ENCODE results near the gene PXMP2. TPM values are rescaled to one million over a fixed set of nuclear protein-coding genes. Genes with fewer than 3 reads are reported as not detected.

Gene PXMP2
- total RNA-seq, 1 experiment from 2014 or later, result 17.8 TPM

DNA sequence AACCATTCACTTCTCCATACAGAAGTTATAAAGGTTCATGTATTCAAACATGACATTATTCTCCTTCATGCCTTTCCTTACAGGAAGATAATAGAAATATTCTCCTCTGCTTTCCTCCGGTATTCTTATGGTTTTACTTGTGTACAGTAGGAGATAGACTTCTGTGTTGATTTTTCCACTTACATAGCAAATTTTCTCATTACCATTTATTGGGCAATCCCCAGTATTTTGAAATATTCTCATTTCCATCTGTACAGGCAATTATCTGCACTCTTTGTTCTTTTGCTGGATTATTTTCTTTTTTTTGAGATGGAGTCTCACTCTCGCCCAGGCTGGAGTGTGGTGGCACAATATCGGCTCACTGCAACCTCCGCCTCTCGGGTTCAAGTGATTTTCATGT is 11.0 kb downstream of the PXMP2 start:
- H3K27ac ChIP-seq (ENCODE audit: insufficient read length, low read depth, low read length), result no peak overlapping the region
- no peak overlapping the region for H3K23ac ChIP-seq (ENCODE audit: insufficient read length, low read depth, low read length)
- H3K14ac ChIP-seq (ENCODE audit: insufficient read depth, low read length), result no peak overlapping the region
- no peak overlapping the region for H4K91ac ChIP-seq (ENCODE audit: insufficient read length, low read depth, low read length)
- no peaks in the 10 kb centered on the region for H3K4me1 ChIP-seq (ENCODE audit: insufficient read depth, low read length)
- H2BK12ac ChIP-seq (ENCODE audit: insufficient read length, low read depth, low read length), result no peak overlapping the region
- Mint-ChIP-seq H3K36me3 (ENCODE audit: insufficient read depth in 1 of 3, low read depth in 3 of 3) (peaks cover 8 to 58% (median 24%) of the 10 kb centered on the region in 3 experiments), H3K4me3 (no peak overlapping the region), H3K27ac (no peak overlapping the region), H3K27me3 (ENCODE audit: low read depth) (no peaks in the 10 kb centered on the region), H3K9me3 (no peaks in the 10 kb centered on the region), H3K4me1 (0 out of 4 replicates have a peak, but pooled peaks cover 0 to 2% of the 10 kb centered on the region in 2 experiments)
- H3K4me2 ChIP-seq (ENCODE audit: insufficient read depth, insufficient read length, low read length), result no peak overlapping the region
- TF ChIP-seq, protein P1, sequence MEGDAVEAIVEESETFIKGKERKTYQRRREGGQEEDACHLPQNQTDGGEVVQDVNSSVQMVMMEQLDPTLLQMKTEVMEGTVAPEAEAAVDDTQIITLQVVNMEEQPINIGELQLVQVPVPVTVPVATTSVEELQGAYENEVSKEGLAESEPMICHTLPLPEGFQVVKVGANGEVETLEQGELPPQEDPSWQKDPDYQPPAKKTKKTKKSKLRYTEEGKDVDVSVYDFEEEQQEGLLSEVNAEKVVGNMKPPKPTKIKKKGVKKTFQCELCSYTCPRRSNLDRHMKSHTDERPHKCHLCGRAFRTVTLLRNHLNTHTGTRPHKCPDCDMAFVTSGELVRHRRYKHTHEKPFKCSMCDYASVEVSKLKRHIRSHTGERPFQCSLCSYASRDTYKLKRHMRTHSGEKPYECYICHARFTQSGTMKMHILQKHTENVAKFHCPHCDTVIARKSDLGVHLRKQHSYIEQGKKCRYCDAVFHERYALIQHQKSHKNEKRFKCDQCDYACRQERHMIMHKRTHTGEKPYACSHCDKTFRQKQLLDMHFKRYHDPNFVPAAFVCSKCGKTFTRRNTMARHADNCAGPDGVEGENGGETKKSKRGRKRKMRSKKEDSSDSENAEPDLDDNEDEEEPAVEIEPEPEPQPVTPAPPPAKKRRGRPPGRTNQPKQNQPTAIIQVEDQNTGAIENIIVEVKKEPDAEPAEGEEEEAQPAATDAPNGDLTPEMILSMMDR (conservative IDR thresholded peaks at IDR 0.05), result no peak
- WGBS (ENCODE audit: extremely low coverage, insufficient read length, low lambda C conversion rate), result no CpG with 5 or more reads among the region's 5 CpGs
- H4K20me1 ChIP-seq (ENCODE audit: control insufficient read depth, insufficient read depth, insufficient read length), result no peaks in the 10 kb centered on the region
- H2BK5ac ChIP-seq (ENCODE audit: insufficient read length, low read length), result no peak overlapping the region
- no peak overlapping the region for H2BK15ac ChIP-seq (ENCODE audit: low read depth, low read length)
- H3K23me2 ChIP-seq (ENCODE audit: insufficient read length, low read depth, low read length, poor library complexity, severe bottlenecking), result no peaks in the 10 kb centered on the region
- H3K27me3 ChIP-seq (ENCODE audit: insufficient read depth, low read length), result no peaks in the 10 kb centered on the region
- no peak overlapping the region for H3K9ac ChIP-seq (ENCODE audit: extremely low read depth, insufficient read length, low read length)
- no peak for DNase-seq
- no peak overlapping the region for H4K8ac ChIP-seq (replicated peaks; ENCODE audit: insufficient read length, low read depth, low read length)
- no peak overlapping the region for H2BK120ac ChIP-seq (ENCODE audit: low read depth, low read length, poor library complexity, severe bottlenecking)
- H2BK20ac ChIP-seq (ENCODE audit: low read depth, low read length, poor library complexity, severe bottlenecking), result no peak overlapping the region
- H2AK5ac ChIP-seq (ENCODE audit: insufficient read length, low read length), result no peak overlapping the region
- H3T11ph ChIP-seq (ENCODE audit: low read length), result no peak overlapping the region
- H3K4ac ChIP-seq (ENCODE audit: low read depth, low read length), result no peak overlapping the region
- H3K9me3 ChIP-seq (ENCODE audit: control insufficient read depth, low read depth, low read length), result no peaks in the 10 kb centered on the region
- H3K18ac ChIP-seq (ENCODE audit: insufficient read length, low read depth, low read length), result no peak overlapping the region
- no peak overlapping the region for H4K5ac ChIP-seq (ENCODE audit: insufficient read length, low read depth, low read length)
- no peaks in the 10 kb centered on the region for H3K79me1 ChIP-seq (ENCODE audit: insufficient read depth, low read depth, low read length, poor library complexity, severe bottlenecking)
- H3K79me2 ChIP-seq (ENCODE audit: insufficient read depth, low read length), result no peaks in the 10 kb centered on the region
- H2AFZ ChIP-seq (ENCODE audit: low read length), result no peak overlapping the region
- H3K56ac ChIP-seq (ENCODE audit: insufficient read length, low read depth, low read length), result no peak overlapping the region

Data from H9 (cell line).